ENCODE data around the gene KSR2.

The KSR2 gene

DNA sequence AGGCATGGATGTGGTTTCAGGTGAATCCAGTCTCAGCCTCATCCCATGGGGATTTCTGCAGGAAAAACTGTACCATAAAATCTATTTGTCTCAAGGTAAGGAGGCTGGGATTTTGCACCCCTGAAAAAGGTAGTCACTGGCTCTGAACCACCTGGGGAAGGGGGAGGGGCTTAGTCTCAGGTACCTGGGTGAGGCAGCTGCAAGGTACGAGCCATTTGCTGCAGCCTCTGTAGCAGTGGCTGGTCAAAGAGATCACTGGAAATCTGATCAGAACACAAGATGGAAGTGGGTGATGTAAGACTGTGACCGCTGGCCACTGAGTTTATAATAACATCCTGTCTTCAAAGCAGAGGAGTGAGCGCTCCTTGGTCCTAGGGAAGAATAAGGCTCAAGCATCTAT lies 397.5 kb downstream of the KSR2 start:
- Histone ChIP-seq H3K4me3 (ENCODE audit: insufficient read length, low read depth) (no peak overlapping the region), H3K9ac (ENCODE audit: insufficient read length, low read depth) (no peak overlapping the region), H3K36me3 (ENCODE audit: insufficient read depth, insufficient read length, low read length) (no peaks in the 10 kb centered on the region), H3K27me3 (ENCODE audit: insufficient read depth, insufficient read length) (no peaks in the 10 kb centered on the region), H3K4me1 (ENCODE audit: insufficient read depth, insufficient read length) (peaks cover 2% of the 10 kb centered on the region), H3K9me3 (ENCODE audit: insufficient read depth, low read length) (no peaks in the 10 kb centered on the region)
- DNase-seq (ENCODE audit: low read depth, low spot score) = no peak
- no peak for TF ChIP-seq YY1 (IDR thresholded peaks at IDR 0.05; ENCODE audit: insufficient read depth, insufficient read length)
- TF ChIP-seq ZNF274 (IDR thresholded peaks at IDR 0.05; ENCODE audit: low read depth, low read length) = no peak
- no peak for TF ChIP-seq SUZ12 (IDR thresholded peaks at IDR 0.05; ENCODE audit: extremely low read depth, insufficient read depth, insufficient read length)

- no peaks in the 10 kb centered on the region for H3K27me3 ChIP-seq (ENCODE audit: insufficient read depth, insufficient read length)
- no peak for DNase-seq (ENCODE audit: low read depth, low spot score)
Observed at GRCh38 chr12:117570608-117571007, 398.2 kb downstream of the KSR2 start.

DNA sequence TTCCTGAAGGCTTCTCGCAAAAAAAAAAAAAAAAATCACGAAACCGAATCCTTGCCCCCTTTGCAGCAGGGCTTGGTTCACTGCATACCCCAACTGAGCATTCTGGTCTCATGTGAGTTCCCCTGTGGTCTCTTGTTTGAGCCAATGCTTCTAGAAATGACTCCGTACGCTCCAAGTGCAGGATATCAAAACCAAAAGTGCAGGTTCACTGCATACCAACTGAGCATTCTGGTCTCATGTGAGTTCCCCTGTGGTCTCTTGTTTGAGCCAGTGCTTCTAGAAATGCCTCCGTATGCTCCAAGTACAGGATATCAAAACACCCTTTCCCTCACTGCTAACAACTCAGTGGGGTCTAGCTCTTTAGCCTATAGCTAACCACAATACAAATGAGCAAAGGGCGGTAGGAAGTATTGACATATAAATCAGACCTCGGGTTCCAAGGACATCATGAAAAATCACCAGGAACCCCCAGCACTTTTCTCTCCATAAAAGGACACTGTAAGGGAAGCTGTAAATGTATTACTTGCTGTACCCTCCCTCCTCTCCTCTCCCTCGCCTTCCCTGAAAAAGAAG lies 401.1 kb downstream of the KSR2 start:
- no peak overlapping the region for H3K9ac ChIP-seq (ENCODE audit: insufficient read length, low read depth)
- H3K4me1 ChIP-seq (ENCODE audit: insufficient read depth, insufficient read length) = peaks cover 5% of the 10 kb centered on the region
- no peak for DNase-seq (ENCODE audit: low read depth, low spot score)

More at GRCh38 chr12:117570608-117571007, 398.2 kb downstream of the KSR2 start:
- no peak overlapping the region for H3K4me3 ChIP-seq (ENCODE audit: insufficient read length, low read depth)
- TF ChIP-seq YY1 (IDR thresholded peaks at IDR 0.05; ENCODE audit: insufficient read depth, insufficient read length) = no peak
- TF ChIP-seq SUZ12 (IDR thresholded peaks at IDR 0.05; ENCODE audit: extremely low read depth, insufficient read depth, insufficient read length) = no peak
- TF ChIP-seq ZNF274 (IDR thresholded peaks at IDR 0.05; ENCODE audit: low read depth, low read length) = no peak
- H3K9me3 ChIP-seq (ENCODE audit: insufficient read depth, low read length) = no peaks in the 10 kb centered on the region
- no peak overlapping the region for H3K9ac ChIP-seq (ENCODE audit: insufficient read length, low read depth)
- H3K36me3 ChIP-seq (ENCODE audit: insufficient read depth, insufficient read length, low read length) = no peaks in the 10 kb centered on the region
- peaks cover 2% of the 10 kb centered on the region for H3K4me1 ChIP-seq (ENCODE audit: insufficient read depth, insufficient read length)

GRCh38 chr12:117564881-117565280 lies 403.9 kb downstream of the KSR2 start:
- H3K36me3 ChIP-seq (ENCODE audit: insufficient read depth, insufficient read length, low read length) = no peaks in the 10 kb centered on the region
- no peaks in the 10 kb centered on the region for H3K27me3 ChIP-seq (ENCODE audit: insufficient read depth, insufficient read length)
- no peak for TF ChIP-seq SUZ12 (IDR thresholded peaks at IDR 0.05; ENCODE audit: extremely low read depth, insufficient read depth, insufficient read length)
- no peak for TF ChIP-seq YY1 (IDR thresholded peaks at IDR 0.05; ENCODE audit: insufficient read depth, insufficient read length)
- no peak for TF ChIP-seq ZNF274 (IDR thresholded peaks at IDR 0.05; ENCODE audit: low read depth, low read length)
- no peak overlapping the region for H3K4me3 ChIP-seq (ENCODE audit: insufficient read length, low read depth)
- H3K9me3 ChIP-seq (ENCODE audit: insufficient read depth, low read length) = no peaks in the 10 kb centered on the region
- H3K4me1 ChIP-seq (ENCODE audit: insufficient read depth, insufficient read length) = peaks cover 3% of the 10 kb centered on the region
- no peak overlapping the region for H3K9ac ChIP-seq (ENCODE audit: insufficient read length, low read depth)
- no peak for DNase-seq (ENCODE audit: low read depth, low spot score)

More for the DNA sequence above, 401.1 kb downstream of the KSR2 start:
- Histone ChIP-seq H3K9me3 (ENCODE audit: insufficient read depth, low read length) (no peaks in the 10 kb centered on the region), H3K4me3 (ENCODE audit: insufficient read length, low read depth) (no peak overlapping the region), H3K27me3 (ENCODE audit: insufficient read depth, insufficient read length) (no peaks in the 10 kb centered on the region), H3K36me3 (ENCODE audit: insufficient read depth, insufficient read length, low read length) (no peaks in the 10 kb centered on the region)
- TF ChIP-seq YY1 (IDR thresholded peaks at IDR 0.05; ENCODE audit: insufficient read depth, insufficient read length) = no peak
- TF ChIP-seq ZNF274 (IDR thresholded peaks at IDR 0.05; ENCODE audit: low read depth, low read length) = no peak
- no peak for TF ChIP-seq SUZ12 (IDR thresholded peaks at IDR 0.05; ENCODE audit: extremely low read depth, insufficient read depth, insufficient read length)

- Histone ChIP-seq H3K4me1 (ENCODE audit: insufficient read depth, insufficient read length) (peaks cover 3% of the 10 kb centered on the region), H3K36me3 (ENCODE audit: insufficient read depth, insufficient read length, low read length) (no peaks in the 10 kb centered on the region), H3K27me3 (ENCODE audit: insufficient read depth, insufficient read length) (no peaks in the 10 kb centered on the region), H3K9me3 (ENCODE audit: insufficient read depth, low read length) (no peaks in the 10 kb centered on the region), H3K4me3 (ENCODE audit: insufficient read length, low read depth) (no peak overlapping the region), H3K9ac (ENCODE audit: insufficient read length, low read depth) (no peak overlapping the region)
- TF ChIP-seq ZNF274 (IDR thresholded peaks at IDR 0.05; ENCODE audit: low read depth, low read length) (no peak), SUZ12 (IDR thresholded peaks at IDR 0.05; ENCODE audit: extremely low read depth, insufficient read depth, insufficient read length) (no peak), YY1 (IDR thresholded peaks at IDR 0.05; ENCODE audit: insufficient read depth, insufficient read length) (no peak)
- no peak for DNase-seq (ENCODE audit: low read depth, low spot score)
Observed at GRCh38 chr12:117563706-117564105, 405.1 kb downstream of the KSR2 start.

DNA sequence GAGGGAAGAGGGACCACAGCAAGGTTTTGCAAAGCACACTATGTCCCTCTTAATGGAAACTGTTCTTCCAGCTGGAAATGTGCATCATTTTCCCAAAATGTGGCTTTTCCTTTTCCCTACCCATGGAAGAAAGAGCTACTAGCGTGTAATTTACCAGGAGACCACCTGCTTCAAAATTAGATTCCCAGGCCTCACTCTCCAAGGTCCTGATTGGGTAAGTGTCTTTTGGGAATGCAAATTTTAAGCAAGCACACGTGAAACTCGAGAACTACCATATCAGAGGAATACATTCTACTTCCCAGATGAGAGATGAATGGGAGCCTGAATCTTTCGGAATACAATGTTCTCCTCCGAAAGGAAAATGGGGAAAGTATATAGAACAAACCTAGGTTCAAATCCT lies 405.8 kb downstream of the KSR2 start:
- TF ChIP-seq SUZ12 (IDR thresholded peaks at IDR 0.05; ENCODE audit: extremely low read depth, insufficient read depth, insufficient read length) = no peak
- no peak for TF ChIP-seq ZNF274 (IDR thresholded peaks at IDR 0.05; ENCODE audit: low read depth, low read length)
- TF ChIP-seq YY1 (IDR thresholded peaks at IDR 0.05; ENCODE audit: insufficient read depth, insufficient read length) = no peak
- Histone ChIP-seq H3K9me3 (ENCODE audit: insufficient read depth, low read length) (no peaks in the 10 kb centered on the region), H3K27me3 (ENCODE audit: insufficient read depth, insufficient read length) (no peaks in the 10 kb centered on the region)

DNA sequence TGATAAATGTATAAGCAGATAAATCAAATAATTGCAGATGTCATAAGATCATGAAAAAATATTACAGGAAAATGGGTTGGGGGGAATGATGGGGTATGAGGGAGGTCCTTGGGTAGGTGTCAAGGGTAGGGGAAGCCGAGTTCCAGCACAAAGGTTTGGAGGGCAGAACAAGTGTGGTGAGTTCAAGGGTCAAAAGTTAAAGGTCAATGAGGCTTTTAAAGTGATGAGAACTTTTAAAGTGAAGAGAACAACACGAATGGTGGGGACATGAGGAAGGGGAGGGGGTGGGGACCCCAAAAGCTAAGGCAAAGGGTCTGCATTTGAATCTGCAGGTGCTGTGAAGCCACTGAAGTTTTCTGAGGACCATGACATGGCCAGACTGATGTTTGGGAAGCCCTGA lies 406.8 kb downstream of the KSR2 start:
- Histone ChIP-seq H3K9ac (ENCODE audit: insufficient read length, low read depth) (no peak overlapping the region), H3K4me1 (ENCODE audit: insufficient read depth, insufficient read length) (peaks cover 3% of the 10 kb centered on the region), H3K27me3 (ENCODE audit: insufficient read depth, insufficient read length) (no peaks in the 10 kb centered on the region), H3K9me3 (ENCODE audit: insufficient read depth, low read length) (no peaks in the 10 kb centered on the region), H3K36me3 (ENCODE audit: insufficient read depth, insufficient read length, low read length) (no peaks in the 10 kb centered on the region), H3K4me3 (ENCODE audit: insufficient read length, low read depth) (no peak overlapping the region)
- TF ChIP-seq ZNF274 (IDR thresholded peaks at IDR 0.05; ENCODE audit: low read depth, low read length) = no peak
- DNase-seq (ENCODE audit: low read depth, low spot score) = no peak

More for the DNA sequence above, 405.8 kb downstream of the KSR2 start:
- no peak for DNase-seq (ENCODE audit: low read depth, low spot score)
- Histone ChIP-seq H3K36me3 (ENCODE audit: insufficient read depth, insufficient read length, low read length) (no peaks in the 10 kb centered on the region), H3K4me3 (ENCODE audit: insufficient read length, low read depth) (no peak overlapping the region), H3K9ac (ENCODE audit: insufficient read length, low read depth) (no peak overlapping the region), H3K4me1 (ENCODE audit: insufficient read depth, insufficient read length) (peaks cover 3% of the 10 kb centered on the region)
